Endothelial cell (in vitro differentiated cells): ENCODE data around the gene TANGO6. TPM values are rescaled to one million over a fixed set of nuclear protein-coding genes. Genes with fewer than 3 reads are reported as not detected.

Experiments
- DNase-seq: peaks from one replicate; pipeline ENCODE4 v3.0.0; 2021; ENCODE audit warnings: low spot score
- H3K27ac Mint-ChIP-seq: one replicate; pipeline ENCODE4 v1.8.0; 2021; ENCODE audit warnings: mixed read lengths, inconsistent platforms; ENCODE audit not compliant: unreplicated experiment
- H3K27me3 Mint-ChIP-seq: one replicate; pipeline ENCODE4 v1.8.0; 2021; ENCODE audit warnings: mild to moderate bottlenecking, moderate library complexity, mixed read lengths, inconsistent platforms; ENCODE audit not compliant: unreplicated experiment
- H3K36me3 Mint-ChIP-seq: one replicate; pipeline ENCODE4 v1.8.0; 2021; ENCODE audit warnings: mild to moderate bottlenecking, low read depth, mixed read lengths, inconsistent platforms; ENCODE audit not compliant: unreplicated experiment
- H3K4me1 Mint-ChIP-seq: one replicate; pipeline ENCODE4 v1.8.0; 2021; ENCODE audit warnings: mild to moderate bottlenecking, mixed read lengths, inconsistent platforms; ENCODE audit not compliant: unreplicated experiment
- H3K4me3 Mint-ChIP-seq: one replicate; pipeline ENCODE4 v1.8.0; 2021; ENCODE audit warnings: mild to moderate bottlenecking, mixed read lengths, inconsistent platforms; ENCODE audit not compliant: unreplicated experiment
- H3K9me3 Mint-ChIP-seq: one replicate; pipeline ENCODE4 v1.8.0; 2021; ENCODE audit warnings: mixed read lengths, inconsistent platforms; ENCODE audit not compliant: unreplicated experiment
- total RNA-seq: library from RNA; stranded (reverse); fragmentation: NEBNext Ultra II Directional; extraction: Animal tissue kit (Norgen Biotek cat#: 25700); gene quantifications from one replicate; pipeline ENCODE4 v1.2.1, GENCODE V29; 2021; ENCODE audit not compliant: unreplicated experiment
- TF ChIP-seq, protein P1 (sequence below): fragments of 200-600 bp; sonication (generic); IDR thresholded peaks from one replicate; pipeline ENCODE4 v1.5.0; 2021; ENCODE audit warnings: antibody characterized with exemption; ENCODE audit not compliant: unreplicated experiment

Gene TANGO6
- total RNA-seq, 1 donor from 2014 or later = 10.4 TPM

DNA sequence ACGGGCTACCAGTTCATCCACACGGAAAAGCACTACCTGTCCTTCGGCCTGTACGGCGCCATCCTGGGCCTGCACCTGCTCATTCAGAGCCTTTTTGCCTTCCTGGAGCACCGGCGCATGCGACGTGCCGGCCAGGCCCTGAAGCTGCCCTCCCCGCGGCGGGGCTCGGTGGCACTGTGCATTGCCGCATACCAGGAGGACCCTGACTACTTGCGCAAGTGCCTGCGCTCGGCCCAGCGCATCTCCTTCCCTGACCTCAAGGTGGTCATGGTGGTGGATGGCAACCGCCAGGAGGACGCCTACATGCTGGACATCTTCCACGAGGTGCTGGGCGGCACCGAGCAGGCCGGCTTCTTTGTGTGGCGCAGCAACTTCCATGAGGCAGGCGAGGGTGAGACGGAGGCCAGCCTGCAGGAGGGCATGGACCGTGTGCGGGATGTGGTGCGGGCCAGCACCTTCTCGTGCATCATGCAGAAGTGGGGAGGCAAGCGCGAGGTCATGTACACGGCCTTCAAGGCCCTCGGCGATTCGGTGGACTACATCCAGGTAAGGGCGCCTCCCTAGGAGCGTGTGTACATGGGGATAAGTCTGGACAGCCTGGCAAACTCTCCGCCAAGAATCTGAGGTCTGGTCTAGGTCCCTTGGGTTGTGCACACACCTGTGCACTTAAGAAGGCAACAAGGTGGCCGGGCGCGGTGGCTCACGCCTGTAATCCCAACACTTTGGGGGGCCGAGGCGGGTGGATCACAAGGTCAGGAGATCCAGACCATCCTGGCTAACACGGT, 266.3 kb downstream of the TANGO6 start:
- Mint-ChIP-seq H3K27me3 (peaks cover 10% of the 10 kb centered on the region), H3K27ac (no peak overlapping the region), H3K4me3 (no peak overlapping the region), H3K36me3 (no peaks in the 10 kb centered on the region), H3K9me3 (no peaks in the 10 kb centered on the region), H3K4me1 (peaks cover 19% of the 10 kb centered on the region)
- DNase-seq = no peak
- TF ChIP-seq, protein P1, sequence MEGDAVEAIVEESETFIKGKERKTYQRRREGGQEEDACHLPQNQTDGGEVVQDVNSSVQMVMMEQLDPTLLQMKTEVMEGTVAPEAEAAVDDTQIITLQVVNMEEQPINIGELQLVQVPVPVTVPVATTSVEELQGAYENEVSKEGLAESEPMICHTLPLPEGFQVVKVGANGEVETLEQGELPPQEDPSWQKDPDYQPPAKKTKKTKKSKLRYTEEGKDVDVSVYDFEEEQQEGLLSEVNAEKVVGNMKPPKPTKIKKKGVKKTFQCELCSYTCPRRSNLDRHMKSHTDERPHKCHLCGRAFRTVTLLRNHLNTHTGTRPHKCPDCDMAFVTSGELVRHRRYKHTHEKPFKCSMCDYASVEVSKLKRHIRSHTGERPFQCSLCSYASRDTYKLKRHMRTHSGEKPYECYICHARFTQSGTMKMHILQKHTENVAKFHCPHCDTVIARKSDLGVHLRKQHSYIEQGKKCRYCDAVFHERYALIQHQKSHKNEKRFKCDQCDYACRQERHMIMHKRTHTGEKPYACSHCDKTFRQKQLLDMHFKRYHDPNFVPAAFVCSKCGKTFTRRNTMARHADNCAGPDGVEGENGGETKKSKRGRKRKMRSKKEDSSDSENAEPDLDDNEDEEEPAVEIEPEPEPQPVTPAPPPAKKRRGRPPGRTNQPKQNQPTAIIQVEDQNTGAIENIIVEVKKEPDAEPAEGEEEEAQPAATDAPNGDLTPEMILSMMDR = no peak

- Mint-ChIP-seq H3K4me3 (peak overlapping the region; percentile 59), H3K27me3 (peaks cover 9% of the 10 kb centered on the region), H3K9me3 (no peaks in the 10 kb centered on the region), H3K36me3 (no peaks in the 10 kb centered on the region), H3K27ac (no peak overlapping the region), H3K4me1 (peaks cover 16% of the 10 kb centered on the region)
- DNase-seq = no peak
- TF ChIP-seq, protein P1 = no peak
These were observed 267.1 kb downstream of the TANGO6 start for GRCh38 chr16:69110406-69110805.

GRCh38 chr16:69111216-69111875, 268.0 kb downstream of the TANGO6 start:
- Mint-ChIP-seq H3K36me3 (no peaks in the 10 kb centered on the region), H3K4me1 (peaks cover 14% of the 10 kb centered on the region), H3K27ac (no peak overlapping the region), H3K27me3 (peaks cover 6% of the 10 kb centered on the region), H3K4me3 (no peak overlapping the region), H3K9me3 (no peaks in the 10 kb centered on the region)
- TF ChIP-seq, protein P1 = no peak
- no peak for DNase-seq

GRCh38 chr16:69111876-69112230, 268.5 kb downstream of the TANGO6 start:
- Mint-ChIP-seq H3K27me3 (peaks cover 6% of the 10 kb centered on the region), H3K27ac (no peak overlapping the region), H3K4me1 (peaks cover 14% of the 10 kb centered on the region), H3K36me3 (no peaks in the 10 kb centered on the region), H3K4me3 (no peak overlapping the region), H3K9me3 (no peaks in the 10 kb centered on the region)
- DNase-seq = no peak
- TF ChIP-seq, protein P1 = no peak
